IPS-15b (cell line): ENCODE measurements around the gene MRPS30.
"Not testable (repeated sequence)": the region's sequence is repeated elsewhere in the genome, so short reads cannot be mapped to it uniquely, and the experiment has no call there.

Source experiments
- H3K27me3 ChIP-seq: one replicate; pipeline ENCODE4 v1.6.1; 2013; ENCODE audit warnings: low read length; ENCODE audit not compliant: control insufficient read depth, insufficient read depth
- H3K36me3 ChIP-seq: one replicate; pipeline ENCODE4 v1.6.1; 2013; ENCODE audit warnings: low read length; ENCODE audit not compliant: control insufficient read depth, insufficient read depth
- H3K4me1 ChIP-seq: one replicate; pipeline ENCODE4 v1.6.1; 2013; ENCODE audit warnings: mild to moderate bottlenecking, low read length; ENCODE audit not compliant: control insufficient read depth, insufficient read depth
- H3K4me3 ChIP-seq: one replicate; pipeline ENCODE4 v1.5.1; 2013; ENCODE audit warnings: low read depth, low read length
- H3K9ac ChIP-seq: one replicate; pipeline ENCODE4 v1.6.1; 2013; ENCODE audit warnings: low read depth, mild to moderate bottlenecking, low read length
- H3K9me3 ChIP-seq: one replicate; pipeline ENCODE4 v1.6.1; 2013; ENCODE audit warnings: mild to moderate bottlenecking, low read length; ENCODE audit not compliant: control insufficient read depth, insufficient read depth

Gene MRPS30

DNA sequence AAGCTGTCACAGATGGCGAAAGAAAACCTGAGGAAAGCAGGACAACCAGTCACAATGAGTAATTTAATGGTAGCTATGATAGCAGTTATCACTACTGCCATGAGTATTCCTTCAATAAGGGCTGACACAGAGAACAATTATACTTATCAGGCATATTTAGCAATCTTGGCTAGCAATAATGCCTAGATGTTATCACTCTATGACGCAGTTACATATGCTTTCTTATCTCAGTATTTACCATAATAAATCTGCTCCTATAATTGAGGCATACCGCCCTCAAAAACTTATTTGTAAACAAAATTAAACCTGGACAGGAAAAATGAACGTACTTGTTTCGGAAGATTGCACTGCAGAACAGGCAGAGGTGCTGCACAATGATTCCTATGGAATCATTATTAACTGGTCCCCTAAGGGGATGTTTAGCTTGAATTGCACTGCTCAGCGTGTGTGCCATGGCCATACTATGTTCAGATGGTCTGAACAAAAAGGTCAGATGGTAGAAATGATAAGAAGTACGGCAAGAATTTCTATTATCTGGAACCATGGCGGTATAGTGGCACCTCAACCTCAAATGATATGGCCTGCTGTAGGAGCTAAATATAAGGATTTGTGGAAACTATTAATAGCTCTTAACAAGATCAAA is 16.6 kb upstream of the MRPS30 start:
- not testable (repeated sequence) for H3K27me3 ChIP-seq, H3K36me3 ChIP-seq, H3K9ac ChIP-seq, H3K9me3 ChIP-seq, H3K4me3 ChIP-seq, H3K4me1 ChIP-seq

DNA sequence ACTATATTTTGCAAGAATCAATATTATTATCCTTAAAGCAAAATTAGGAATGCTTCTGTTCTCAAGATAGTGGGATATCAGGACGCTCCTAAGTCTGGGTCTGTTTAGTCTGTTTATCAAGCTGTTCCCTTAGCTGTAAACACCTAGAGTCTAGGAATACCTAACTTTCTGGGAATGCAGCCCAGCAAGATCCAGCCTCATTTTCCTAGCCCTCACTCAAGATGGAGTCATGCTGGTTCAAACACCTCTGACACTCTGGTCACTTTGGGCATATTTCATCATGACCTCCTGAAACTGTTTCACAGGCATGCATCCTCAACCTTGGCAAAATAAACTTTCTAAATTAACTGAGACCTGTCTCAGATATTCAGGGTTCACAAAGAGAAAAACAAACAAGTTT is 14.4 kb upstream of the MRPS30 start:
- Histone ChIP-seq H3K4me1 (no peaks in the 10 kb centered on the region), H3K9me3 (peaks cover 5% of the 10 kb centered on the region), H3K9ac (no peak overlapping the region), H3K27me3 (no peaks in the 10 kb centered on the region), H3K4me3 (no peak overlapping the region), H3K36me3 (no peaks in the 10 kb centered on the region)

DNA sequence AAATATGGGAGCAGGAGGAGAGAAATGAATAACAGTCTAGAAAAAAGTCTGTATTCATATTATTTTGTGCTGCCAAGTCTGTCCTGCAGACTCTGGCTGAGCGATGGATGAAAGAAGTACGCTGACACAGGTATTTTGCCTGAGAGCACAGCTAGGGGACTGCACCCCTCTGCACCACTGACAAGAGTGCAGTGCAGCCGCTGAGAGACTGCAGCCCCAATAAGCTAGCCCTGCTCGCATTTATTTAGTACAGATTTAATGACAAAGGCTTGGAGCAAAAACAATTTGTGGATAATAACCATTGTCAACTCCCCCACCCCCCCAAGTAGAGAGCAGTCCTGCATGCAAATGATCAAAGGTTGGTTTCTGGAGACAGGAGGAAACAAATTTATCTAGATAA is 13.3 kb upstream of the MRPS30 start:
- peaks cover 5% of the 10 kb centered on the region for H3K9me3 ChIP-seq

DNA sequence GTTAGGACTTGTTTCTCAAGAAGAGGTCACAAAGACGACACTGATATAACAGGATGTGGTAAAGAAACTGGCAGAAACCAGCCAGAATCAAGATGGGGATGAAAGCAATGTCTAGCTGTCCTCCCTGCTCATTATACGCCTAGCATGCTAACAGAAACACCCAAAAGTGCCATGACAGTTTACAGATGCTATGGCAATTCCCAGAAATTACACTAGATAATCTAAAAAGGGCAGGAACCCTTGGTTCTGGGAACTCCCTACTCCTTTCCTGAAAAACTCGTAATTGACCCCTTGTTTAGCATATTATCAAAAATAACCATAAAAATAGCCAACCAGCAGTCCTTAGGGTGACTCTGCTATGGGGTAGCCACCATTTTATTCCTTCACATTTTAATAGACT is 10.9 kb upstream of the MRPS30 start:
- Histone ChIP-seq H3K27me3 (no peaks in the 10 kb centered on the region), H3K4me3 (no peak overlapping the region), H3K9me3 (peaks cover 5% of the 10 kb centered on the region), H3K4me1 (no peaks in the 10 kb centered on the region), H3K36me3 (no peaks in the 10 kb centered on the region), H3K9ac (no peak overlapping the region)

More for the DNA sequence above, 13.3 kb upstream of the MRPS30 start:
- H3K4me1 ChIP-seq, result no peaks in the 10 kb centered on the region
- no peak overlapping the region for H3K4me3 ChIP-seq
- H3K27me3 ChIP-seq, result no peaks in the 10 kb centered on the region
- no peak overlapping the region for H3K9ac ChIP-seq
- H3K36me3 ChIP-seq, result no peaks in the 10 kb centered on the region

DNA sequence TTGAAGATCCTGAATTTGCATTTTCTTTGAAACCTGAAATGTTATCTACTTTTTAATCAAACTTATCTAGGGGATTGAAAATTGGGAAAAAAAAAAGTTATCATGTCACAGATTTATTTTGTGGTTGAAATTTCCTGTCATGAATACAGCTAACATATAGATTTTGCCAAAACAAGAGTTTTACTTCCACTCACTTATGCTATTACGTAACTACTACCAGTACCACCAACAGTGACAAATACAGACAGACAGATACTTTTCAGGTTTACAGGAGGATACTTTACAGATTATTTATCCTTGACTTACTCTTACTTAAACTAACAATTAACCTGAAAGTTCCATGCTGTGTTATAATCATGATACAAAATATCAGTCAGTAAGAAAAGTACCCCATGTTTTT is 6.8 kb upstream of the MRPS30 start:
- Histone ChIP-seq H3K27me3 (no peaks in the 10 kb centered on the region), H3K9ac (no peak overlapping the region), H3K36me3 (no peaks in the 10 kb centered on the region), H3K4me1 (peaks cover 4% of the 10 kb centered on the region), H3K9me3 (no peaks in the 10 kb centered on the region), H3K4me3 (no peak overlapping the region)

DNA sequence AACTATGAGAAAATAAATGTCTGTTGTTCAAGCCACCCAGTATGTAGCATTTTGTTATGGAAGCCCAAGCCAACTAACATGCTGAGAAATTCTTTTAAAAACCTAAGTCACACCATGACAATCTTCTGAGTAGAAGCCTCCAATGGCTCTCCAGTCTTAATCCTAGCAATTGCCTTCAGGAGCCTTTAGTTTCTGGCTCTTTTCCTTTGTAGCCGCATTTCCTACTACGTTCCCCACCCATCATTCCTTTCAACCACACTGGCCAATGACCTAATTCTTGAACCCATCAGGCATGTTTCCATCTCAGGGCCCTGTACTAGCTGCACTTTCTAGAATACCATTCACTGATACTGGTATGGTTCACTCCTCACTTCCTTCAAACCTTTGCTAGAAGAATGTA is 2.1 kb upstream of the MRPS30 start:
- Histone ChIP-seq H3K9me3 (no peaks in the 10 kb centered on the region), H3K9ac (no peak overlapping the region), H3K4me1 (peaks cover 5% of the 10 kb centered on the region), H3K27me3 (no peaks in the 10 kb centered on the region), H3K36me3 (no peaks in the 10 kb centered on the region), H3K4me3 (no peak overlapping the region)

DNA sequence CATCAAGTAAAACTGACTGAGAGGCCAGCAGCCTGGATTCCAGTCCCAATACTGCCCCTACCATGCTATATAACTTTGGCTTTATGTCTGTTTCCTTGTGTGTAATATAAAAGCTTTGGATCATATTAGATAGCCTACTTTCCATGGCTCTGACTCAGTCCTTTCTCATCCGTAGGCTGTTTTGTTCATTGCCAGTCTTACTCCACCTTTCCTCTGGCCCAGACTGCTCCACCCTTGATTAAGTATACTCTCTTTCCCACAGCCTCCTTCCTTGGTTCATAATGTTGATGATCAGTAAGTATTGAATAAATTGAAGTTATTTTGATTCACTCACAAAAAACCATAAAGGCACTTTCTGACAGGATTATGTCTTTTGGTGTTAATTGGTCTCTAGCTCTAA is 1.5 kb upstream of the MRPS30 start:
- Histone ChIP-seq H3K9me3 (no peaks in the 10 kb centered on the region), H3K27me3 (no peaks in the 10 kb centered on the region), H3K36me3 (no peaks in the 10 kb centered on the region), H3K4me3 (no peak overlapping the region), H3K4me1 (peaks cover 5% of the 10 kb centered on the region), H3K9ac (no peak overlapping the region)

DNA sequence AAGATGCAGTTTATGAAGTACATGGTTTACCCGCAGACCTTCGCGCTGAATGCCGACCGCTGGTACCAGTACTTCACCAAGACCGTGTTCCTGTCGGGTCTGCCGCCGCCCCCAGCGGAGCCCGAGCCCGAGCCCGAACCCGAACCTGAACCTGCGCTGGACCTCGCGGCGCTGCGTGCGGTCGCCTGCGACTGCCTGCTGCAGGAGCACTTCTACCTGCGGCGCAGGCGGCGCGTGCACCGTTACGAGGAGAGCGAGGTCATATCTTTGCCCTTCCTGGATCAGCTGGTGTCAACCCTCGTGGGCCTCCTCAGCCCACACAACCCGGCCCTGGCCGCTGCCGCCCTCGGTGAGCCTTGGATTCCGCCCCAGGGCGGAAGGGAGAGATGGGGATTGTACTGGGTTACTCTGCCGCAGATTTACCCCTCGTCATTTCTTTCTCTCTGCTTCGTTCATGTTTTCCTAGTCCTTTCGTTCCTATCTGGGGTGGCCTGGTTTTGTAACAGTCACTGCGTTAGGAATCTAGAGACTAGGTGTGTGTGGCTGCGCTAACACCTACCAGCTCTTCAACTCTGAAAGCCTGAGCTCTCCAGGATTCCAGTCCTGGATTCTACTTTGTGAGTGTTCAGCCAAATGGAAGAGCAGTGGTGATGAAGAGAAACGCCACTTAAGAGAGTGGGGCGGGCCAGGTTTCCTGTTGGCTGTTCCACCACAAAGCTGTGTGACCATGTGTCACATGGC is 638 bp downstream of the MRPS30 start:
- H3K36me3 ChIP-seq, result peaks cover 7% of the 10 kb centered on the region
- H3K4me1 ChIP-seq, result peaks cover 5% of the 10 kb centered on the region
- no peaks in the 10 kb centered on the region for H3K9me3 ChIP-seq
- H3K9ac ChIP-seq, result peak overlapping the region; percentile 97
- peak overlapping the region; percentile 98 for H3K4me3 ChIP-seq
- H3K27me3 ChIP-seq, result no peaks in the 10 kb centered on the region

DNA sequence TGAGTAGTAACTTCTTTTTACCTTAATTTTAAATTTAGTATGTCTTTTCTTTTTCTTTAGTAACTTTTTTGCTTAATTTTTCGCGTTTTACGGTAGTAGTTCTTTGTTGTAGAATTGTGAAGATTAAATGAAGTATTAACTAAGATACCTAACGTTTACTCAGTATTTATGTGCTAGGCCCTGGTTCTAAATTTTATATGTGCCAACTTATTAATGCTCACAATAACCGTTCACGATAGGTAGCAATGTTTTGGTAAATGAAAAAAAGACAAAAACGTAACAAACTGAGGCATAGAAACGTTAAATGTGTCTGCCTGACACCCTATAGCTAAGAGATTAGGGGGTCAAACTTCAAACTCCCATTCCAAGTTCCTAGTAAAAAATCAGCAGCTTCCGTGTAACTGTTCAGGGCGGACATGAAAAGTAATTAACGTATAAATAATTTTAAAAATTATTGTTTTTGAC is 1.2 kb downstream of the MRPS30 start:
- H3K9me3 ChIP-seq, result no peaks in the 10 kb centered on the region
- no peaks in the 10 kb centered on the region for H3K27me3 ChIP-seq

DNA sequence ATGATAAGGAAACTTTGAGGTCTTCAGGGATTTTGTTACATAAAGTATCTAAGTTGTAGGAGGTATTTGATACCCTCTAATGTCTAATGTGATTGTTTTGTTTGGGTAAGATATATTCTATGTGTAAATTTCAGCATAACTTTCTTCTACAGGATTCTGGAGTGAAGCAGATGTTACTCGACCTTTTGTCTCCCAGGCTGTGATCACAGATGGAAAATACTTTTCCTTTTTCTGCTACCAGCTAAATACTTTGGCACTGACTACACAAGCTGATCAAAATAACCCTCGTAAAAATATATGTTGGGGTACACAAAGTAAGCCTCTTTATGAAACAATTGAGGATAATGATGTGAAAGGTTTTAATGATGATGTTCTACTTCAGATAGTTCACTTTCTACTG is 6.0 kb downstream of the MRPS30 start:
- Histone ChIP-seq H3K27me3 (no peaks in the 10 kb centered on the region), H3K4me1 (no peaks in the 10 kb centered on the region), H3K4me3 (no peak overlapping the region), H3K36me3 (peaks cover 11% of the 10 kb centered on the region), H3K9ac (no peak overlapping the region), H3K9me3 (no peaks in the 10 kb centered on the region)

More for the DNA sequence above, 1.2 kb downstream of the MRPS30 start:
- H3K4me1 ChIP-seq, result peaks cover 5% of the 10 kb centered on the region
- H3K4me3 ChIP-seq, result peak overlapping the region; percentile 98
- peaks cover 7% of the 10 kb centered on the region for H3K36me3 ChIP-seq
- peak overlapping the region; percentile 97 for H3K9ac ChIP-seq

DNA sequence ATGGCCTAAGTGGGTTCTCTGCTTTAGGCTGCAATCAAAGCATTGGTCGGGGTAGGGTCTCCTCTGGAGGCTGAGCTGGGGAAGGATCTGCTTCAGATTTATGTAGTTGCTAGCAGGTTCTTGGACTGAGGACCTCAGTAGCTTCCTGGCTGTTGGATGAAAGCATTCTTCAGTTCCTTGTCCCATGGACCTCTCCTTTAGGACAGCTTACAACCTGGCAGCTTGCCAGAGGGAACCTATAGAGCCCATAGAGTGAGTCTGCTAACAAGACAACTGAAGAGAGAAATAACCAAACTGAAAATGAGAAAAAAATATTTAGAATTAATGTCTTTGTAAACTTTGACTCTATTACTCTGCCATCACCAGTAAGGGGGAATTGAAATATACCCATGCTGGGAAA is 12.4 kb downstream of the MRPS30 start:
- Histone ChIP-seq H3K27me3 (no peaks in the 10 kb centered on the region), H3K4me3 (no peak overlapping the region), H3K9ac (no peak overlapping the region), H3K36me3 (no peaks in the 10 kb centered on the region), H3K9me3 (no peaks in the 10 kb centered on the region), H3K4me1 (no peaks in the 10 kb centered on the region)

DNA sequence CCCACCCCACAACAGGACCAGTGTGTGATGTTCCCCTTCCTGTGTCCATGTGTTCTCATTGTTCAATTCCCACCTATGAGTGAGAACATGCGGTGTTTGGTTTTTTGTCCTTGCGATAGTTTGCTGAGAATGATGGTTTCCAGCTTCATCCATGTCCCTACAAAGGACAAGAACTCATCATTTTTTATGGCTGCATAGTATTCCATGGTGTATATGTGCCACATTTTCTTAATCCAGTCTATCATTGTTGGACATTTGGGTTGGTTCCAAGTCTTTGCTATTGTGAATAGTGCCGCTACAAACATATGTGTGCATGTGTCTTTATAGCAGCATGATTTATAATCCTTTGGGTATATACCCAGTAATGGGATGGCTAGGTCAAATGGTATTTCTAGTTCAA is 15.9 kb downstream of the MRPS30 start:
- not testable (repeated sequence) for H3K4me3 ChIP-seq, H3K9ac ChIP-seq, H3K4me1 ChIP-seq, H3K9me3 ChIP-seq, H3K36me3 ChIP-seq, H3K27me3 ChIP-seq
